Testis (tissue), 2 donors: ENCODE measurements around the gene FSTL4.

Experiments used
- POLR2A ChIP-seq: fragments of 450-650 bp; IDR thresholded peaks from one replicate; pipeline ENCODE4 v1.6.1; 2017; ENCODE audit warnings: antibody characterized with exemption, mild to moderate bottlenecking, moderate library complexity
- TF ChIP-seq, protein P1 (sequence below), 3 experiments: fragments of 450-650 bp in 2 of 3; fragments of 200-600 bp in 1 of 3; sonication (generic) in 1 of 3; IDR thresholded peaks; one replicate each; pipeline ENCODE4 v1.5.1; 2016 to 2019; ENCODE audit warnings: antibody characterized with exemption in 3 of 3, mild to moderate bottlenecking in 2 of 3, moderate library complexity in 1 of 3

DNA sequence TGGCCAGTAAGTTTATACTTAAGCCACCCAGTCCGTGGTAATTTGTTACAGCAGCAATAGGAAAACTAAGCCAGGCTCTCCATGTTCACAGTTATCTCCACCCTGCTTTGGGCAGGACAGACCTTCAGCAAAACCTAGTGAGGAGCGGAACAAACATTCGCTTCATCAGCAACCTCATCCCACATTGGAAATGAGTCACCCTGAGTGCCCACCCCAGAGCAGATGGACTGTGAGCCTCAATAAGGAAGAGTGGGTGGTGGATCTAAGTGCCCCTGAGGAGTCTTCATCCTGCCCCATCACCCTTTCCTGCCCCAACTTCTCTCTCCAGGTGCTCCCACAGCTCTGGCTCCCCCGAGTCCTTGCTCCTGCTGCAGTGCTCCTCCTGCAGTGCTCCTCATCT lies 78.8 kb downstream of the FSTL4 start:
- no peak for TF ChIP-seq POLR2A
- TF ChIP-seq, protein P1, sequence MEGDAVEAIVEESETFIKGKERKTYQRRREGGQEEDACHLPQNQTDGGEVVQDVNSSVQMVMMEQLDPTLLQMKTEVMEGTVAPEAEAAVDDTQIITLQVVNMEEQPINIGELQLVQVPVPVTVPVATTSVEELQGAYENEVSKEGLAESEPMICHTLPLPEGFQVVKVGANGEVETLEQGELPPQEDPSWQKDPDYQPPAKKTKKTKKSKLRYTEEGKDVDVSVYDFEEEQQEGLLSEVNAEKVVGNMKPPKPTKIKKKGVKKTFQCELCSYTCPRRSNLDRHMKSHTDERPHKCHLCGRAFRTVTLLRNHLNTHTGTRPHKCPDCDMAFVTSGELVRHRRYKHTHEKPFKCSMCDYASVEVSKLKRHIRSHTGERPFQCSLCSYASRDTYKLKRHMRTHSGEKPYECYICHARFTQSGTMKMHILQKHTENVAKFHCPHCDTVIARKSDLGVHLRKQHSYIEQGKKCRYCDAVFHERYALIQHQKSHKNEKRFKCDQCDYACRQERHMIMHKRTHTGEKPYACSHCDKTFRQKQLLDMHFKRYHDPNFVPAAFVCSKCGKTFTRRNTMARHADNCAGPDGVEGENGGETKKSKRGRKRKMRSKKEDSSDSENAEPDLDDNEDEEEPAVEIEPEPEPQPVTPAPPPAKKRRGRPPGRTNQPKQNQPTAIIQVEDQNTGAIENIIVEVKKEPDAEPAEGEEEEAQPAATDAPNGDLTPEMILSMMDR (IDR thresholded peaks at IDR 0.05): no peak
